ENCODE results near the gene BTD.

The BTD gene

GRCh38 chr3:15637131-15637951, 35.8 kb downstream of the BTD start:
- DNase-seq: peak; percentile 33

DNA sequence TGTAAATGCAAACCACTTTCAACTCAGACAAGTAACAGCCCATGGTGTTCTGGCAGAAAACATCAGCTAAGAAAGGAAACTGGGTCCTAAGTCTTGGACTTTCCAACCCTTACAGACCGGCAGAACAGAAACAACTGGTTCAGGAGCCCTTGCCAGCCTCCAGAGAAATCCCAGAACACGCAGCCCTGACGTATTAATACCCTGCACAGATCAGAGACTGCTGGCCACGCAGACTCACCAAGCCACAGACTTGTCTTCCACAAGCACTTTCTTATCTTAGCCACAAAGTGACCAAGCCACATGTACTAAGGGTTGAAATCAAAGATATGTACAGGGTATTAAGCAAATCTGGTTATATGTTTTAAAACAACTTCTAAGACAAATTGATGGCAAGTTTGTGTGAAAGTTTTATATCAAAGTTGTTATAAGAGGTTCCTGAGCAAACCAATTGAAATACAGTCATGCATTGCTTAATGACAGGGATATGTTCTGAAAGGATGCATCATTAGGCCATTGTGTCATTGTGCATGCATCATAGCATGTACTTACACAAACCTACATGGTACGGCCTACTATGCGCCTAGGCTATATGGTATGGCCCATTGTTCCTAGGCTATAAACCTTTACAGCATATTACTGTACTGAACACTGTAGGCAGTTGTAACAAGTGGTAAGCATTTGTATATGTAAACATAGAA, 36.8 kb downstream of the BTD start:
- no peak for DNase-seq

DNA sequence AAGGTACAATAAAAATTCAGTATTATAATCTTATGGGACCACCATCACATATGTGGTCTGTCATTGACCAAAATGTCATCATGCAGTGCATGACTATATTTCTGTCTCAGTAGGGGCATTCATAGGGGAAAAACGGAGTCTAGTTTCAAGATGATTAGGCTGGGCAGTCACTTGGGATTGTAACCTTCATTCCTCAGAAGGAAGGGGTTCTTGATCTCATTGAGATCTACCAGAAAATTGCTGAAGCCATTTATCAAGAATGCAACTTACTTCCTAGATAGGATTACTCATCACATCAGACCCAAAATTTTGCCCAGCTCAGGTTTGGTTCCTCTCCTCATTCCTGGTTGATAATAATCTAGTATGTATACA, 37.3 kb downstream of the BTD start:
- no peak for DNase-seq

DNA sequence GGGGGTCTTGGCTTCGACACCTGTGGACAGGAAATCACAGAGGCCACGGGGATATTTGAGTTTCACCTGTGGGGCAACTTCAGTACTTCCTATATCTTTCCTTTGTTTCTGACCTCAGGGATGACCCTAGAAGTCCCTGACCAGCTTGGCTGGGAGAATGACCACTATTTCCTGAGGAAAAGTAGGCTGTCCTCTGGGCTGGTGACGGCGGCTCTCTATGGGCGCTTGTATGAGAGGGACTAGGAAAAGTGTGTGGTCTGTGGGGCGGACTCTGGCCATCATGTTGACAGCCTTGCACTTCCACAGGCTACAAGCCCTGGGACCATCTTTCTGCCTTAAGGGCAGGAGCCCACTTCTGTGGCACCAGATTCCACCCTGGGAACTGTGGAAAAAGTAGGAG, 43.7 kb downstream of the BTD start:
- no peak for DNase-seq

DNA sequence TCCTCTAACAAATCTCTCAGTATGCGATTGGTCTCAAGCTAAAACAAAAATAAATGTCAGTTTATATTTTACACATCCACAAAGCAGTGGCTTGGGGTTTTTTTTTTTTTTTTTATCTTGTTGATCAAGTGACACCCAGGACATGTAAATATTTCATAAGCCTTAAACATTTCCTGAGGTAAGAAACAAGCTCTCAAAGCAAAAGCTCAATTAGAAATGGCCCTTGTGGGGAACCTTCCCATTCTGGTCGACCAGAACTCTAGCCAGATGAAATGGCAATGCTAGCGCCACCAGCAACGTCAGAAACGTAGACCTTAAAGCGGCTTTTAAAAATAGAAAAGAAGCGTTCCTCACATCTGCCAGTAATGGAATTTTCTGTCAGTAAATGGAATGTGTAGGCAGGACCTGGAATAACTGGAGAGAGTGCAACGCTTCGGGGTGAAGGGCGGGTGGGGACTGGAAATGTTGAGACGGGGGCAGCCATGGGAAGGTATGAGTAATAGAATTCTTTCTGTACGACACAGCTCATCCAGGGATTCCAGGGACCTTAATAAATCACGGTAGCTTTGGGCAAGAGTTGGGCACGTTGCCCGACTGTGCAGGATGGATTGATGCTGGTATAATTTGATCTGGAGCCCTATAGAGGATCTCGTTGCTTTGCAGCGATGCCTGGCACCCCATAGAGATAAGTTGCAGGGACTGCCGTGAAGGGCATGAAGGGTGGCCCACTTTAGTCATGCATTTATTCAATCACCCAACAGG, 44.4 kb downstream of the BTD start:
- DNase-seq: no peak

- DNase-seq: no peak
Observed at GRCh38 chr3:15646851-15647511, 45.4 kb downstream of the BTD start.

DNA sequence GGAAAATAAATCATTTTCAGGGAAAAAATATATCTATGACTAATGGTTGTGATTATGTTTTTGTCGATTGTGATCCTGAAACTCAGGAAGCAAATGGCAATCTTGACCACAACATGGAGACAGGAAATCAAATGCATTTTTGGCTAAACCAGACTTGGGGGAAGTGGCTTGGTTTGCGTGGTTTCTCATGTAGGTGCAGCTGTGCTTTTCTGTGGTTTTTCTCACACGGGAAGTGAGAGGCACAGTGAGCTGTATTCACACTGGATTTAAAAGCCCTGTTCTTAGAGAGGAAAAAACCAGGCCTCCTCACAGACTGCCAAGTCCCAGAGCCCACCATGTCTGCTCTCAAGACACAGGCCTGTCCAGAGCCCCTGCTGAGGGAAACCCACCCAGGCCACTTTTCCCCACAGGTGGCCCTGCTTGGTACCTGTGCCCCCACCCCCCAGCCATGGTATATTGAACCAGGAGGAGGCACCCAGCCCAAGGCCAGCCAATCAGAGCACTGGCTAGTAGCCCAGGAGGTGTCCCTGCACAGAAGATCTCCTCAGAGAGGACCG, 46.1 kb downstream of the BTD start:
- DNase-seq: no peak

DNA sequence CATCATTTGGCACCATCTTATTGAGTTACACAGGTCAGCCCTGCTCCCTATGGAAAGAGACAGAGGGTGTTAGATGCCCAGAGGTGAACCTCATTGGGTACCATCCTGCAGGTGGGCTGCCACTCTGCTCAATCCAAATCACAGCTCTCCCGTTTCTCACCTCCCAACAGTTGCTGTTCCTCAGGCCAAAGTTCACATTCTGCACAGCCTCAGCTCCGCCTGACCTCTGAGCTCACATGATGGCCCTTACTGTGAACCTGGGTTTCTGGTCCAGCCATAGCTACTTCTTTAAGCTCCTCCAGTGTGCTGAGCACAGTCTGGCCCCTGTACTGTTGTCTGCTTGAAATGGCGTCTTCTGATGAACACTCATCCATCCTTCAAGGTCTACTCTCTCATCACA, 47.8 kb downstream of the BTD start:
- DNase-seq: no peak

- no peak for DNase-seq
Observed at GRCh38 chr3:15649858-15650257, 48.3 kb downstream of the BTD start.

GRCh38 chr3:15651396-15651795, 49.9 kb downstream of the BTD start:
- DNase-seq: no peak

DNA sequence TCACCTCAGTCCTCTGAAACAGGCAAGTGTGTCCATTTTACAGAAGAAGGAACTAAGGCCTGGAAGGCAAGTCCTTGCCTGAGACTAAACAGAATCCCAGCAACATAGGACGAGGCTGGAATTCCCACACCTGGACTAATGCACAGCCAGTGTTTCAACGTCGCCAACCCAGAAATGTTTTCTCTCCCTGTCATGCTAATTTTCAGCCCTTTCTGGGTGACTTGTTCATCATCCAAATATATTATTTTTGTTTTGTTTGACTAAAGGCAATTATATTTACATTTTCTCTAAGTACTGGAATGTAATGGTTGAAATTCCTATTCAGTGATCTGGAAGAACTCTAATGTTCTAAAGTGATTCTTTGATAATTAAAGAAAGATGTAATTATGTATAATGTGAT, 51.8 kb downstream of the BTD start:
- DNase-seq: no peak

- no peak for DNase-seq
Observed at GRCh38 chr3:15654127-15654526, 52.6 kb downstream of the BTD start.

DNA sequence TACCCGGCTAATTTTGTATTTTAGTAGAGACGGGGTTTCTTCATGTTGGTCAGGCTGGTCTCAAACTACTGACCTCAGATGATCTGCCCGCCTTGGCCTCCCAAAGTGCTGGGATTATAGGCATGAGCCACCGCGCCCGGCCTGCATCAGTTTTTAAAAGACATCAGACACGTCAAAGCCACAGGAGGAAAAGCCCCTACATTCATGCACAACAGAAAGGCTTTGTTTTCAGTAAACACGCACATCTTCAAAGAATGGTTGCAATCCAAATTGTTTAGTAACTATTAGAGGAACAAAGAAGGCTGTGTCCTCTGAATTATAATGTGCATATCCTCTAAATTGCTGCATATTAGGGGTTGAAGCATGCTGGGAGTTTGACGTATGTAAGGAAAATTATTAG, 53.3 kb downstream of the BTD start:
- no peak for DNase-seq

- no peak for DNase-seq
Observed at GRCh38 chr3:15656342-15656741, 54.8 kb downstream of the BTD start.

DNA sequence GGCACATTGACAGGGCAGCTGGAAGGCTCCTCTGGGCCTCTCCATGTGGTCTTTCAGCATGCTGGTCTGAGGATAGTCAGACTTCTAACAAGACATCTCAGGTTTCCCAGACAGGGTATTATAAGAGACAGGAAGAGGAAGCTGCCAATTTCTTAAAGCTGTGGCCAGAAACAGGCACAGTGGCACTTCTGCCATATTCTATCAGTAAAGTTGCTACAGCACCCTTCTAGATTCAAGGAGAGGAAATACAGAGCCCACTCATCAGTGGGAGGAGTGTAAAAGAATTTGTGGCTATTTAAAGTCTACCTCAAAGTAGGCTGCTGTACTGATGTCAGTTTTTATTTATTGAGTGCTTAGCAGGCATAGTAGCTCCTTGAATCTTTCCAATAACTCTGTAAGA, 55.5 kb downstream of the BTD start:
- DNase-seq: no peak

DNA sequence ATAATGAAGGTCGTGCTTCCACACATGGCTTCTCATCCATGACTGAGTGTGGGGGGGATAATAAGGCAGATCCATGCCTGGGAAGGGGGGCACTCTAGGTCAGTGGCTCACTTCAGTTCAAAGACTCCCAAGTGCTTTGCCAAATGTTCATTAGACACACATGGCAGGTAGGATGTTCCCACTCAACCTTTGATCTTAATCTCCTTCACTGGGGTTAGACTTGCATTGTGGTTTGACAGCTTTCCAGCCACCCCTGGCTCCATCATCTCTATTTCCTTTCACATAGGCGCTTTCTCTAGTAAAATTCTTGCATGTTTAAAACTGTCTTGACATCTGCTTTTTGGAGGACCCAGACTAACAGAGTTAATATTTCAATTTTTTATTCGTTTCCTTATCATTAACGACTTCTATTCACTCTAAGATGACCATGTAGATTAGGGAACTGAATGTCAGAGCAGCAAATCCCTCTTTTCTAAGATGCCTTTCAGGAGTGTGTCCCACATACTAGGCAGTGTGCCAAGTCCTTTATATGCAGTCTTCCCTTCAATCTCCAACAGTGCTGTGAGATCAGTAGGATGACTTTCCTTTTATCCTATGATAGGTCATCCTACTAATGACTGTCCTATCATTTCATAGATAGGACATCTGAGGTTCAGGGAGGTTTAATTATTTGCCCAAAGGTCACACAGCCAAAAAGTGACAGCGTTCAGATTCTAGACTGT, 57.9 kb downstream of the BTD start:
- no peak for DNase-seq

DNA sequence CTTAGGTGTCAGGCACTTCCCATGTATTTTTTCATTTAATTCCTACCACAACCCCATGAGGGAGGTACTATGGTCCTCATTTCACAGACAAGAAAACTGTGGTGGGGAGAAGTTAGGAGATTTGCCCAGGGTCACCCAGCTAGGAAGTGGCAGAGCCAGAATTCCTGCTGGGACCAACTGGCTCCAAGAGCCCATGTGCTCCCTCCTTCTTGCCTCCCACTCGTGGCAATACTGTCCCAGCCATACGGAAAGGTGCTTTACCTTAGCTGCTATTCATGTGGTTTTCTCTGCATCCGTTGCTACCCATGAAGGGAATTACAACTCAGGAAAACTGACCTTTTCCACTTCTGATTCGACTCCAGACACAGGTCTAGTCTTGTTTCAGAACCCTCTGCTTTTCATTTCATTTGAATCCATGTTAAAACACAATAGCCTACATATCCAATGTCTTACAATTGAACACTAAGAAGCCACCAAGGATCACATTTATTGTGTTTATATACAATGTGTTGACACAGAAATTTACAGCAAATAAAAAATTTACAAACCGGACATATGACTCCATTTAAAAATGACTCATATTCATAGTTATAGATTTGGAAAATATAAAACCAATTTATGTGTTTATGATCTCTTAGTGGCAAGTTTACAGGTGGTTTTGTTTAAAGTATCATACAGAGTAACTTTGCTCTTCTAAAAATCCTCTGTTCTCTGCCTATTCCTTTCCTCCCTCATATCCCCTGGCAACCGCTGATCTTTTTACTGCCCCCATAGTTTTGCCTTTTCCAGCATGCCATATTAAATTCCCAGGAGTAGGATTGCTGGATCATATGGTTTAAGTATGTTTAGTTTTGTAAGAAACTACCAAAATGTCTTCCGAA, 58.8 kb downstream of the BTD start:
- DNase-seq: no peak

GRCh38 chr3:15664144-15664543, 62.6 kb downstream of the BTD start:
- DNase-seq: no peak

GRCh38 chr3:15665510-15666150, 64.1 kb downstream of the BTD start:
- DNase-seq: no peak

GRCh38 chr3:15666277-15666676, 64.7 kb downstream of the BTD start:
- DNase-seq: no peak

- DNase-seq: no peak
Observed at GRCh38 chr3:15667484-15667883, 65.9 kb downstream of the BTD start.
